GM18519 (cell line): ENCODE measurements around the gene ABI3BP.

ENCODE experiments used
- ATAC-seq: cut with Tn5 transposase; IDR thresholded peaks from one replicate; pipeline ENCODE4 v1.9.1; 2021; ENCODE audit warnings: mild to moderate bottlenecking, moderate library complexity; ENCODE audit not compliant: unreplicated experiment, low FRiP score

ABI3BP gene

GRCh38 chr3:100898681-100899080 lies 94.5 kb downstream of the ABI3BP start:
- no peak for ATAC-seq

- ATAC-seq = no peak
Measured at GRCh38 chr3:100896994-100897393, 96.2 kb downstream of the ABI3BP start.

GRCh38 chr3:100893590-100893989 lies 99.6 kb downstream of the ABI3BP start:
- ATAC-seq = no peak

- ATAC-seq = no peak
Measured at GRCh38 chr3:100893108-100893507, 100.1 kb downstream of the ABI3BP start.

- ATAC-seq = no peak
Measured at GRCh38 chr3:100891827-100892226, 101.4 kb downstream of the ABI3BP start.

- ATAC-seq = no peak
Measured at GRCh38 chr3:100891033-100891432, 102.2 kb downstream of the ABI3BP start.

GRCh38 chr3:100888881-100889280 lies 104.3 kb downstream of the ABI3BP start:
- no peak for ATAC-seq

- no peak for ATAC-seq
Measured at GRCh38 chr3:100882571-100882984, 110.6 kb downstream of the ABI3BP start.

GRCh38 chr3:100880845-100881244 lies 112.4 kb downstream of the ABI3BP start:
- no peak for ATAC-seq

GRCh38 chr3:100880072-100880471 lies 113.1 kb downstream of the ABI3BP start:
- ATAC-seq = no peak

GRCh38 chr3:100879195-100879810 lies 113.9 kb downstream of the ABI3BP start:
- ATAC-seq = no peak

GRCh38 chr3:100877286-100877685 lies 115.9 kb downstream of the ABI3BP start:
- ATAC-seq = no peak

- no peak for ATAC-seq
Measured at GRCh38 chr3:100875239-100875638, 118.0 kb downstream of the ABI3BP start.

GRCh38 chr3:100873611-100874010 lies 119.6 kb downstream of the ABI3BP start:
- no peak for ATAC-seq

GRCh38 chr3:100871306-100871705 lies 121.9 kb downstream of the ABI3BP start:
- ATAC-seq = no peak

- ATAC-seq = no peak
Measured at GRCh38 chr3:100869787-100870186, 123.4 kb downstream of the ABI3BP start.

- ATAC-seq = no peak
Measured at GRCh38 chr3:100868894-100869293, 124.3 kb downstream of the ABI3BP start.

GRCh38 chr3:100868096-100868495 lies 125.1 kb downstream of the ABI3BP start:
- no peak for ATAC-seq

- ATAC-seq = no peak
Measured at GRCh38 chr3:100865442-100865841, 127.8 kb downstream of the ABI3BP start.

- no peak for ATAC-seq
Measured at GRCh38 chr3:100864471-100865250, 128.6 kb downstream of the ABI3BP start.

- ATAC-seq = no peak
Measured at GRCh38 chr3:100857863-100858262, 135.4 kb downstream of the ABI3BP start.

GRCh38 chr3:100856821-100857220 lies 136.4 kb downstream of the ABI3BP start:
- no peak for ATAC-seq
